ENCODE results near the gene AADACL3. TPM values are rescaled to one million over a fixed set of nuclear protein-coding genes. Genes with fewer than 3 reads are reported as not detected.
A peak's percentile ranks its signal among the peaks of the same experiment; 100 is the strongest.

AADACL3 gene
- total and polyA plus RNA-seq, 9 of the 15 experiments (the other 6 are each of a cell fraction or from before 2014, with no cell fraction given), result not detected

DNA sequence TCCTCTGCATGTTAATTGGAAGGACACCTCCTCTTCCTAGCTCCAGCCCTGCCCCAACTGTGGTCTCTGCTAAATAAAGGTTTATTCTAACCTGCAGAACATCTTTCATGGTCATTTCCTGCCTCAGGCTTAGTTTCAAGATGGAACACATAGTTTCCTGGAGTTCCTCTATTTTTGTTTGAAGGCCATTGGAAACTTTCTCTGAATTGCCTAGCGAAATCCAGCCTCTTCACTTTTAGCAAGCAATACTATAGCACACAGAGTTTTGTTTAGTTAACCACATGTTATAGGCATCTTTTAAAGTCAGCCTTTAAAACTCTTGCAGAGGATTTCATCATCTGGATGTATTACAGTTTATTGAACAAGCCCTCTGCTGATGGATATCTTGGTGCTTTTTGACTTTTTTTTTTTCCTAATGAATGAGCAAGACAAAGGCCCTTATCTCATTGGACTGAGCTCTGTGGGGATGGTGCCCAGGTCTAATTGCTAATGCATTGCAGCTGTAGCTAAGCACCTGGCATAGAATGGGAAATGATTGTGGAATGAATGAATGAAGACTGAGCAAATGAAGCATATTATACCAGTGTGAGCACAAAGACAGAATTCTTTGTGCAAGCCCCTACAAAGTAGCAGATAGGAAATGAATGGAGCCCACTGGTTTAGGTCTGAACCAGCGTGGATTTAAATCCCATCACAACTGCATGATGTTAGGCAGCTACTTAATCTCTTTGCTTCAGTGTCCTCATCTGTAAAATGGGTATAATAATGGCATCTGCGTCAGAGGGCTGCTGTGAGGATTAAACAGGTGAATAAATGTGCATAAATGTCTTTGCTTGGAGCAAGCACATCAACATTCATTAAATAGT lies 29.4 kb downstream of the AADACL3 start (continued):
- TF ChIP-seq DNMT1 (IDR thresholded peaks at IDR 0.05) (no peak), CTBP1 (IDR thresholded peaks at IDR 0.05; ENCODE audit: borderline replicate concordance) (peak; percentile 51; the same call in 1 of the 2 replicates), ATF7 (IDR thresholded peaks at IDR 0.05) (peak; percentile 94), E2F8 (IDR thresholded peaks at IDR 0.05; ENCODE audit: low read depth, partially characterized antibody) (no peak), MTA3 (IDR thresholded peaks at IDR 0.05; ENCODE audit: borderline replicate concordance) (peak; percentile 34; the same call in 1 of the 2 replicates), ETV6 (IDR thresholded peaks at IDR 0.05; ENCODE audit: borderline replicate concordance in 1 of 2, low read depth in 2 of 2, low read length in 1 of 2) (no peak), ETV6 (CRISPR knock-in tag; IDR thresholded peaks at IDR 0.05; ENCODE audit: borderline replicate concordance) (no peak), ARID1B (IDR thresholded peaks at IDR 0.05) (peak; percentile 35; the same call in 1 of the 2 replicates), ZNF197 (CRISPR knock-in tag; IDR thresholded peaks at IDR 0.05; ENCODE audit: low read depth) (0 out of 2 replicates have a peak, but pooled peaks have one; percentile 43), CBX1 (IDR thresholded peaks at IDR 0.05; ENCODE audit: low read depth) (peak; percentile 96), FUS (optimal IDR thresholded peaks at IDR 0.05; ENCODE audit: low read depth, low read length) (no peak), PHB (CRISPR knock-in tag; IDR thresholded peaks at IDR 0.05) (no peak), ZNF24 (IDR thresholded peaks at IDR 0.05) (peak; percentile 91), TRIM24 (IDR thresholded peaks at IDR 0.05) (peak; percentile 98 to 100), ETV1 (tag; conservative IDR thresholded peaks at IDR 0.05; ENCODE audit: low read depth) (peak; percentile 69), ZEB2 (IDR thresholded peaks at IDR 0.05) (peak; percentile 73; the same call in 1 of the 2 replicates), RREB1 (CRISPR knock-in tag; IDR thresholded peaks at IDR 0.05) (0 out of 2 replicates have a peak, but pooled peaks have one; percentile 63), GABPB2 (CRISPR knock-in tag; conservative IDR thresholded peaks at IDR 0.05) (no peak), PHF21A (IDR thresholded peaks at IDR 0.05; ENCODE audit: borderline replicate concordance, low read depth) (no peak)
- TF ChIP-seq, protein P1, sequence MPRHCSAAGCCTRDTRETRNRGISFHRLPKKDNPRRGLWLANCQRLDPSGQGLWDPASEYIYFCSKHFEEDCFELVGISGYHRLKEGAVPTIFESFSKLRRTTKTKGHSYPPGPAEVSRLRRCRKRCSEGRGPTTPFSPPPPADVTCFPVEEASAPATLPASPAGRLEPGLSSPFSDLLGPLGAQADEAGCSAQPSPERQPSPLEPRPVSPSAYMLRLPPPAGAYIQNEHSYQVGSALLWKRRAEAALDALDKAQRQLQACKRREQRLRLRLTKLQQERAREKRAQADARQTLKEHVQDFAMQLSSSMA (CRISPR knock-in tag; IDR thresholded peaks at IDR 0.05), result peak; percentile 23; the same call in 1 of the 2 replicates
